Testis (tissue), 3 donors: ENCODE results near the gene SCMH1. TPM values are rescaled to one million over a fixed set of nuclear protein-coding genes. Genes with fewer than 3 reads are reported as not detected.
"Not testable (repeated sequence)": the region's sequence is repeated elsewhere in the genome, so short reads cannot be mapped to it uniquely, and the experiment has no call there.

Experiments used
- DNase-seq: peaks from one replicate; pipeline ENCODE4 v3.0.0-alpha.2; 2019
- H3K27ac ChIP-seq, 2 donors: fragments of 200-600 bp; sonication (generic); one replicate each; pipeline ENCODE4 v1.5.1; 2019
- H3K27me3 ChIP-seq: fragments of 200-600 bp; sonication (generic); one replicate; pipeline ENCODE4 v1.5.1; 2019
- H3K36me3 ChIP-seq: fragments of 200-600 bp; sonication (generic); one replicate; pipeline ENCODE4 v1.5.1; 2017; ENCODE audit warnings: low read depth; ENCODE audit errors: missing control alignments
- H3K4me1 ChIP-seq: fragments of 200-600 bp; sonication (generic); one replicate; pipeline ENCODE4 v1.5.1; 2019
- H3K4me3 ChIP-seq, 2 donors: fragments of 200-600 bp; sonication (generic); one replicate each; pipeline ENCODE4 v1.5.1; 2017 to 2019
- H3K9me3 ChIP-seq: fragments of 200-600 bp; sonication (generic); one replicate; pipeline ENCODE4 v1.5.1; 2017
- CTCF ChIP-seq, 3 experiments: fragments of 450-650 bp in 2 of 3; fragments of 200-600 bp in 1 of 3; sonication (generic) in 1 of 3; IDR thresholded peaks; one replicate each; pipeline ENCODE4 v1.5.1; 2016 to 2019; ENCODE audit warnings: antibody characterized with exemption in 3 of 3, mild to moderate bottlenecking in 2 of 3, moderate library complexity in 1 of 3
- POLR2A ChIP-seq: fragments of 450-650 bp; IDR thresholded peaks from one replicate; pipeline ENCODE4 v1.6.1; 2017; ENCODE audit warnings: antibody characterized with exemption, mild to moderate bottlenecking, moderate library complexity
- WGBS, 2 donors: methylation state at CpG; one replicate each; pipeline ENCODE4 v1.1.5; 2018; 5-methylcytosine and 5-hydroxymethylcytosine counted together
- intact Hi-C: fragments of 100-400 bp; cut with DNase I; formaldehyde crosslinking; loops from one replicate; pipeline ENCODE4 v1.15.1; 2023; ENCODE audit warnings: low total_unique reads
- polyA plus RNA-seq: library from polyadenylated mRNA; stranded (reverse); fragments of 350-450 nt; fragmentation: Illumina TruSeq; extraction: RNeasy Lipid Tissue Mini Kit (QIAGEN cat#74804); gene quantifications from one replicate; pipeline ENCODE4 v1.2.3, GENCODE V29; 2014; ENCODE audit warnings: low read depth, low replicate concordance; ENCODE audit not compliant: insufficient read depth
- total RNA-seq, 2 donors: library from RNA; depleted of rRNA; stranded (reverse); fragments of >200 nt; gene quantifications; one replicate each; pipeline ENCODE4 v1.2.3, GENCODE V29; 2016

SCMH1 gene
- total and polyA plus RNA-seq, 3 donors from 2014 or later = 60.8 to 79.7 (median 79.0) TPM

- DNase-seq = no peak
- H3K36me3 ChIP-seq = no peaks in the 10 kb centered on the region
- H3K27me3 ChIP-seq = no peaks in the 10 kb centered on the region
- intact Hi-C loops = no loop called here
- no peak overlapping the region for H3K27ac ChIP-seq
- H3K4me1 ChIP-seq = peaks cover 2% of the 10 kb centered on the region
- no peak overlapping the region for H3K4me3 ChIP-seq
- no peak for TF ChIP-seq CTCF (IDR thresholded peaks at IDR 0.05)
- no peak for TF ChIP-seq POLR2A
- no peaks in the 10 kb centered on the region for H3K9me3 ChIP-seq
These were observed 6.2 kb downstream of the SCMH1 start for GRCh38 chr1:41235893-41236292.

- intact Hi-C loops = no loop called here
- Histone ChIP-seq H3K9me3 (no peaks in the 10 kb centered on the region), H3K27ac (no peak overlapping the region), H3K4me3 (no peak overlapping the region), H3K4me1 (no peaks in the 10 kb centered on the region), H3K36me3 (no peaks in the 10 kb centered on the region), H3K27me3 (no peaks in the 10 kb centered on the region)
- 77 to 85% methylated on average over 1 of the region's 1 CpG for WGBS, 2 donors
- TF ChIP-seq CTCF (IDR thresholded peaks at IDR 0.05) (no peak), POLR2A (no peak)
- no peak for DNase-seq
These were observed 8.4 kb downstream of the SCMH1 start for GRCh38 chr1:41233708-41234107.

- intact Hi-C loops = no loop called here
- DNase-seq = no peak
- no peaks in the 10 kb centered on the region for H3K36me3 ChIP-seq
These were observed 9.8 kb downstream of the SCMH1 start for GRCh38 chr1:41232305-41232704.

GRCh38 chr1:41230656-41231055 is 11.4 kb downstream of the SCMH1 start:
- H3K9me3 ChIP-seq = no peaks in the 10 kb centered on the region
- 75 to 90% methylated on average over 2 of the region's 2 CpGs for WGBS, 2 donors
- H3K4me3 ChIP-seq = no peak overlapping the region
- H3K27me3 ChIP-seq = no peaks in the 10 kb centered on the region
- H3K4me1 ChIP-seq = no peaks in the 10 kb centered on the region
- TF ChIP-seq CTCF (IDR thresholded peaks at IDR 0.05) = no peak
- TF ChIP-seq POLR2A = no peak
- H3K36me3 ChIP-seq = no peaks in the 10 kb centered on the region
- intact Hi-C loops = no loop called here
- H3K27ac ChIP-seq = no peak overlapping the region
- DNase-seq = no peak

More at GRCh38 chr1:41232305-41232704, 9.8 kb downstream of the SCMH1 start:
- H3K4me3 ChIP-seq = no peak overlapping the region
- WGBS, 2 donors = 83 to 94% methylated on average over 3 of the region's 3 CpGs
- no peaks in the 10 kb centered on the region for H3K4me1 ChIP-seq
- no peaks in the 10 kb centered on the region for H3K9me3 ChIP-seq
- H3K27me3 ChIP-seq = no peaks in the 10 kb centered on the region
- no peak for TF ChIP-seq POLR2A
- no peak for TF ChIP-seq CTCF (IDR thresholded peaks at IDR 0.05)
- H3K27ac ChIP-seq = no peak overlapping the region

- H3K9me3 ChIP-seq, DNase-seq, H3K4me1 ChIP-seq, H3K27ac ChIP-seq, H3K27me3 ChIP-seq, H3K4me3 ChIP-seq, intact Hi-C loops, H3K36me3 ChIP-seq: not testable (repeated sequence)
- WGBS, 2 donors = 94 to 99% methylated on average over 2 of the region's 2 CpGs
These were observed 12.9 kb downstream of the SCMH1 start for GRCh38 chr1:41229219-41229618.
